Memory B cell (primary cell): ENCODE results near the gene SPPL2B.
"Not testable (repeated sequence)": the region's sequence is repeated elsewhere in the genome, so short reads cannot be mapped to it uniquely, and the experiment has no call there.

Experiments
- ATAC-seq: fragments of 150-1000 bp; cut with Tn5 transposase; 2 replicates; pipeline ENCODE4 v1.10.0; 2021; ENCODE audit warnings: low read depth, mild to moderate bottlenecking, moderate library complexity
- DNase-seq, 2 donors: peaks; one replicate each; pipeline ENCODE4 v3.0.0; 2022; ENCODE audit warnings: low spot score in 2 of 2
- H3K27ac Mint-ChIP-seq: one replicate; pipeline ENCODE4 v1.8.0; 2022; ENCODE audit warnings: mild to moderate bottlenecking, moderate library complexity, mixed read lengths
- H3K27me3 Mint-ChIP-seq: one replicate; pipeline ENCODE4 v1.8.0; 2022; ENCODE audit warnings: mixed read lengths
- H3K36me3 Mint-ChIP-seq: one replicate; pipeline ENCODE4 v1.8.0; 2022; ENCODE audit warnings: mild to moderate bottlenecking, mixed read lengths
- H3K4me1 Mint-ChIP-seq: one replicate; pipeline ENCODE4 v1.8.0; 2022; ENCODE audit warnings: mixed read lengths
- H3K4me3 Mint-ChIP-seq: one replicate; pipeline ENCODE4 v1.8.0; 2022; ENCODE audit warnings: mild to moderate bottlenecking, moderate library complexity, mixed read lengths
- H3K9me3 Mint-ChIP-seq: one replicate; pipeline ENCODE4 v1.8.0; 2022; ENCODE audit warnings: mixed read lengths

Gene SPPL2B

DNA sequence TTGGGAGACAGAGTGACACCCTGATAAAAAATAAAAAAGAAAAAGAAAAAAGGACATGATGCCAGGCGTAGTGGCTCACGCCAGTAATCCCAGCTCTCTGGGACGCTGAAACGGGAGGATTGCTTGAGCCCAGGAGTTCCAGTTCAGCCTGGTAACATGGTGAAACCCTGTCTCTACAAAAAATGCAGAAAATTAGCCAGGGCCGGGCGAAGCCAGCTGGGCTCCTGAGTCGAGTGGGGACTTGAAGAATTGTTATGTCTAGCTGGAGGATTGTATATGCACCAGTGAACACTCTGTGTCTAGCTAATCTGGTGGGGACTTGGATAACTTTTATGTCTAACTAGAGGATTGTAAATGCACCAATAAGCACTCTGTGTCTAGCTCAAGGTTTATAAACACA is 63.9 kb downstream of the SPPL2B start:
- Mint-ChIP-seq H3K27me3 (peaks cover 4% of the 10 kb centered on the region), H3K27ac (no peak overlapping the region), H3K4me1 (peaks cover 9% of the 10 kb centered on the region), H3K4me3 (no peak overlapping the region), H3K36me3 (no peaks in the 10 kb centered on the region), H3K9me3 (no peaks in the 10 kb centered on the region)
- DNase-seq (no peak), ATAC-seq (no peak)

DNA sequence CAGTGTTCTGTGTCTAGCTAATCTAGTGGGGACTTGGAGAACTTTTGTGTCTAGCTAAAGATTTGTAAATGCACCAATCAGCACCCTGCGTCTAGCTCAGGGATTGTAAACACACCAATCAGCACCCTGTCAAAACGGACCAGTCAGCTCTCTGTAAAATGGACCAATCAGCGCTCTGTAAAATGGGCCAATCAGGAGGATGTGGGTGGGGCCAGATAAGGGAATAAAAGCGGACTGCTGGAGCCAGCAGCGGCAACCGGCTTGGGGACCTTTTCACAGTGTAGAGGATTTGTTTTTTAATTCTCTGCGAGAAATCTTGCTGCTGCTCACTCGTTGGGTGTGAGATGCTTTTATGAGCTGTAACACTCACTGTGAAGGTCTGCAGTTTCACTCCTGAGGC is 64.4 kb downstream of the SPPL2B start:
- not testable (repeated sequence) for H3K27me3 Mint-ChIP-seq, H3K9me3 Mint-ChIP-seq, ATAC-seq, H3K27ac Mint-ChIP-seq, DNase-seq, H3K4me3 Mint-ChIP-seq, H3K36me3 Mint-ChIP-seq, H3K4me1 Mint-ChIP-seq

GRCh38 chr19:2394054-2394441 is 65.6 kb downstream of the SPPL2B start:
- peak overlapping the region; percentile 48 for H3K27ac Mint-ChIP-seq
- peaks cover 9% of the 10 kb centered on the region for H3K4me1 Mint-ChIP-seq
- H3K27me3 Mint-ChIP-seq: peaks cover 2% of the 10 kb centered on the region
- ATAC-seq (peak; percentile 42), DNase-seq (no peak)
- H3K4me3 Mint-ChIP-seq: peak overlapping the region; percentile 71
- H3K36me3 Mint-ChIP-seq: no peaks in the 10 kb centered on the region
- H3K9me3 Mint-ChIP-seq: no peaks in the 10 kb centered on the region

DNA sequence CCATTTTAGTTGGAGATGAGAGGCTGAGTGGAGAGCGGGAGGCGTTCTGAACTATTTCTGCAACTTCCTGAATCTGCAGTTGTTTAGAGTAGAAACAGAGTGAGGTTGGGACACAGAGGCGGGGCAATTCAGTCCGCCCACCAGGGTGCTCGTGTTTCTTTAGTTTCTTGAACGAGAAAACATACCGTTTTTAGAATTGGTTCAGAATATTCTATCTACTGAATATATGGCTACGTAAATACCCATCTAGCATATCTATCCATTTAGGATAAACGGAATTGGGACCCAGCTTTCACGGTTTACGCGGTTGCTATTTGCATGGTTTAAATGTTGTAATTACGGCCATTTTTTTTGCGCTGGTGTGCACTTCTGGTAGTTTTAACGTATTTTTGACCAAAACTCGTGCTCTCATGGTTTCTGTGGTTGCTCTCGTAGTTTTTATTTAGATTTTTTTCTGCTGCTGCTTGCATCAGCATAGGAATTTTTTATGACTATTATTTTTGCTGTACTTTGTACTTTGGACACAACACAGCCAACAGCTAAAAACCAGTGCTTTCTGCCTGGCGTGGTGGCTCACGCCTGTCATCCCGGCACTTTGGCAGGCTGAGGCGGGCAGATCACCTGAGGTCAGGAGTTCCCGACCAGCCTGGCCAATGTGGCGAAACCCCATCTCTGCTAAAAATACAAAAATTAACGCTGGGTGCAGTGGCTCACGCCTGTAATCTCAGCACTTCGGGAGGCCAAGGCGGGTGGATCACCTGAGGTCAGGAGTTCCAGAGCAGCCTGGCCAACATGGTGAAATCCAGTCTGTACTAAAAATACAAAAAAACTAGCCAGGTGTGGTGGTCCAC is 66.2 kb downstream of the SPPL2B start:
- H3K9me3 Mint-ChIP-seq: no peaks in the 10 kb centered on the region
- peak overlapping the region; percentile 17 for H3K27ac Mint-ChIP-seq
- no peak for DNase-seq
- peaks cover 8% of the 10 kb centered on the region for H3K4me1 Mint-ChIP-seq
- H3K27me3 Mint-ChIP-seq: peaks cover 2% of the 10 kb centered on the region
- ATAC-seq: peak; percentile 83
- H3K4me3 Mint-ChIP-seq: peak overlapping the region; percentile 67
- H3K36me3 Mint-ChIP-seq: no peaks in the 10 kb centered on the region

DNA sequence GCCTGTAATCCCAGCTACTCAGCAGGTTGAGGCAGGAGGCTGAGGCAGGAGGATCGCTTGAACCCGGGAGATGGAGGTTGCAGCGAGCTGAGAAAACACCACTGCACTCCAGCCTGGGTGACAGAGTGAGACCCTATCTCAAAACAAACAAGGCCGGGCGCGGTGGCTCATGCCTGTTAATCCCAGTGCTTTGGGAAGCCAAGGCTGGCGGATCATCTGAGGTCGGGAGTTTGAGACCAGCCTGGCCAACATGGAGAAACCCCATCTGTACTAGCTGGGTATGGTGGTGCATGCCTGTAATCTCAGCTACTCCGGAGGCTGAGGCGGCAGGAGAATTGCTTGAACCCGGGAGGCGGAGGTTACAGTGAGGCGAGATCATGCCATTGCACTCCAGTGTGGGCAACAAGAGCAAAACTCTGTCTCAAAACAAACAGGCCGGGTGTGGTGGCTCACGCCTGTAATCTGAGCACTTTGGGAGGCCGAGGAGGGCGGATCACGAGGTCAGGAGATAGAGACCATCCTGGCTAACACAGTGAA is 66.9 kb downstream of the SPPL2B start:
- H3K27ac Mint-ChIP-seq: not testable (repeated sequence)

GRCh38 chr19:2397173-2397572 is 68.7 kb downstream of the SPPL2B start:
- not testable (repeated sequence) for ATAC-seq, H3K36me3 Mint-ChIP-seq, DNase-seq, H3K27ac Mint-ChIP-seq, H3K27me3 Mint-ChIP-seq, H3K4me1 Mint-ChIP-seq, H3K9me3 Mint-ChIP-seq, H3K4me3 Mint-ChIP-seq

More for the DNA sequence above, 66.9 kb downstream of the SPPL2B start:
- not testable (repeated sequence) for DNase-seq, H3K4me3 Mint-ChIP-seq, H3K4me1 Mint-ChIP-seq, H3K36me3 Mint-ChIP-seq, H3K9me3 Mint-ChIP-seq, ATAC-seq, H3K27me3 Mint-ChIP-seq

DNA sequence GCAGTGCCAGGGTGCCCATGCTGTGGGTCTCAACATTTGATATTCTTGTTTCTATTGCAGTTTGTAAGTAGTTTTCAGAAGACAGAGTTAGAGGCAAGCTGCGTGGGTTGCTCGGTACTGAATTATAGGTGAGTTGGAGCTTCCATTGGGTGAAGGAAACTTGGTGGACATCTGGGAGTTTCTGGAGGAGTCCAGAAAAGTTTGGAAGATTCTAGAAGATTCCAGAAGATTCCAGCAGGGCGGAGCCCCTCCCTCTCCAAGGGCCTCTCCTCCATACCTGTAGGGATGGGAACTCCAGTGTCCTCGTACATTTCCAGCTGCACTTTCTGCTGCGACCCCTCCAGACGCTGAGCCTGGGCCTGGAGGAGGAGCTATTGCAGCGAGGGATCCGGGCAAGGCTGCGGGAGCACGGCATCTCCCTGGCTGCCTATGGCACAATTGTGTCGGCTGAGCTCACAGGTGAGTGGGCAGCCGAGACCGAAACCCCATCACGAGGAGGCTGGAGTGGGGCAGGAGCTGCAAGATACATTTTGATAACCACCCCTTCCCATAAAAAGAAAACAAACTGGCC is 70.3 kb downstream of the SPPL2B start:
- Mint-ChIP-seq H3K4me1 (peaks cover 2% of the 10 kb centered on the region), H3K36me3 (peaks cover 3% of the 10 kb centered on the region), H3K27ac (no peak overlapping the region), H3K4me3 (no peak overlapping the region), H3K9me3 (peaks cover 3% of the 10 kb centered on the region), H3K27me3 (peaks cover 3% of the 10 kb centered on the region)
- DNase-seq: no peak
- ATAC-seq: no peak

- Mint-ChIP-seq H3K4me3 (no peak overlapping the region), H3K9me3 (peaks cover 3% of the 10 kb centered on the region), H3K27me3 (peaks cover 3% of the 10 kb centered on the region)
Observed at GRCh38 chr19:2399582-2399981, 71.1 kb downstream of the SPPL2B start.

More at GRCh38 chr19:2399582-2399981, 71.1 kb downstream of the SPPL2B start:
- Mint-ChIP-seq H3K27ac (no peak overlapping the region), H3K4me1 (no peaks in the 10 kb centered on the region), H3K36me3 (peaks cover 3% of the 10 kb centered on the region)
- DNase-seq (no peak), ATAC-seq (no peak)
